Measurements from ENCODE around the gene PDE1C. TPM values are rescaled to one million over a fixed set of nuclear protein-coding genes. Genes with fewer than 3 reads are reported as not detected.

The PDE1C gene
- total RNA-seq, 5 donors from 2014 or later (not counting 1 experiment from before 2014, with no cell fraction given): not detected

DNA sequence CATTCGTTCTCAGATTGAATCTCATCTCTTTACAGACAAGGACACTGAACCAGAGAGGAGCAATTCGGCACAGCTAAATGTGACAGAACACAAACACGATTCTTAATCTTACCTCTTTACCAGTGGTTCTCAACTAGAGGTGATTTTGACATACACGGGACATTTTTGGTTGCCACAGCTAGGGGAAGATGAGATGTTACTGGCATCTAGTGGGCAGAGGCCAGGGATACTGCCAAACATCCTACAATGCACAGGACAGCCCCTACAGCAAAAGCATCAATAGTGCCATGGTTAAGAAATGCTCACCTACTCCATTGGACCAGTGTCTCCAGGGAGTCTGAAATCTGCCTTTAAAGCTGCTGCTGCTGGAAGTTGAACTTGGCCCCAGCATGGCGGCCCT is 27.3 kb downstream of the PDE1C start:
- CTCF ChIA-PET: no interaction called here
- no peaks in the 10 kb centered on the region for H3K36me3 ChIP-seq (ENCODE audit: control insufficient read depth in 2 of 2, extremely low read depth in 1 of 2, insufficient read depth in 1 of 2, low read length in 1 of 2)
- DNase-seq (no peak), ATAC-seq (replicated peaks in 1 of 4) (no peak)
- H3K4me3 ChIP-seq (ENCODE audit: control insufficient read depth in 1 of 2, extremely low read depth in 1 of 2, low read length in 1 of 2): no peak overlapping the region
- H3K27ac ChIP-seq (ENCODE audit: low read length): no peak overlapping the region
- Mint-ChIP-seq H3K4me1 (no peaks in the 10 kb centered on the region), H3K27ac (no peak overlapping the region), H3K36me3 (no peaks in the 10 kb centered on the region), H3K27me3 (no peaks in the 10 kb centered on the region), H3K9me3 (peaks cover 0 to 7% (median 0%) of the 10 kb centered on the region in 3 donors), H3K4me3 (no peak overlapping the region)
- 100% methylated on average over 1 of the region's 5 CpGs for WGBS (ENCODE audit: insufficient coverage)
- H3K4me1 ChIP-seq (ENCODE audit: control insufficient read depth in 1 of 2, extremely low read depth in 1 of 2, insufficient read depth in 2 of 2, low read length in 2 of 2): no peaks in the 10 kb centered on the region
- no peaks in the 10 kb centered on the region for H3K27me3 ChIP-seq (replicated peaks in 1 of 2; ENCODE audit: control insufficient read depth in 2 of 2, extremely low read depth in 1 of 2, insufficient read depth in 2 of 2, low read length in 1 of 2)
- POLR2A ChIA-PET: no interaction called here
- no peaks in the 10 kb centered on the region for H3K9me3 ChIP-seq

DNA sequence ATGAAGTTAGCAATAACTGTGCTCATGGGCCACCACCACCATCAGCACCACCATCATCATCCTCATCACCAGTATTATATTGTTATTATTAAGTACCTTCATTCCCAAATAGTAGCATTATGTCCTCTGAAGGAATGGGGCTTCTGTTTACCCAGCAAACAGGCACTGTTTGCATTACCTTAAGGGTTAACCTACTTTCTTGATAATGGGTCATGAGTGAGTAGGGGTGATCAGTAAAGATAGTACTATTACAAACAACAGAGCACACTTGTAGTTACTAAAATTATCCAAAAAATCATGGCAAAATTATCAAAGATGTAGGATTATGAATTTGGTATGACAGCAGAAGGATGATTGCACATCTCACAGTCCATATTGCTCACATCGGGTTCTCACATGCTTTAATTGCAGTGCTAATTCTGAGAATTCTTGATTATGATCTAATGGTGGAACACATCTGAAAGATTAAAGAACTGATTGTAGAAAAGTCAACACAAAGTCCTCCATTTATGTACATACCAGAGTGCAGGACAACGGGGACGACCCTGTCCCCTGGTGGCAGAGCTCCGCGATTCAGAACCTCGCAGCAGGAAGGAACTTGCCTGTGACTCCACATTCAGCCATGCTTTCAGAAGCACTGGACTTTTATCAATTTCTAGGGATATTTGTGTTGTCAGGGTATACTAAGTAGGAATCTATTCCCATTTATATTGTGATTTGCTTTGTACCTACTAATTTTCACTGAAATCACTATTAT is 31.0 kb downstream of the PDE1C start:
- no peaks in the 10 kb centered on the region for H3K4me1 ChIP-seq (ENCODE audit: control insufficient read depth in 1 of 2, extremely low read depth in 1 of 2, insufficient read depth in 2 of 2, low read length in 2 of 2)
- ATAC-seq (replicated peaks in 1 of 4): no peak
- H3K27me3 Mint-ChIP-seq: no peaks in the 10 kb centered on the region
- no peak for DNase-seq
- H3K27ac Mint-ChIP-seq: no peak overlapping the region
- H3K4me3 Mint-ChIP-seq: no peak overlapping the region
- H3K36me3 Mint-ChIP-seq: no peaks in the 10 kb centered on the region
- H3K4me1 Mint-ChIP-seq: no peaks in the 10 kb centered on the region
- no CpG with 5 or more reads among the region's 6 CpGs for WGBS (ENCODE audit: insufficient coverage)
- H3K9me3 Mint-ChIP-seq: peaks cover 0 to 14% (median 0%) of the 10 kb centered on the region in 3 donors
- ChIA-PET POLR2A (no interaction called here), CTCF (no interaction called here)
- no peak overlapping the region for H3K27ac ChIP-seq (ENCODE audit: low read length)
- H3K27me3 ChIP-seq (replicated peaks in 1 of 2; ENCODE audit: control insufficient read depth in 2 of 2, extremely low read depth in 1 of 2, insufficient read depth in 2 of 2, low read length in 1 of 2): no peaks in the 10 kb centered on the region
- H3K36me3 ChIP-seq (ENCODE audit: control insufficient read depth in 2 of 2, extremely low read depth in 1 of 2, insufficient read depth in 1 of 2, low read length in 1 of 2): no peaks in the 10 kb centered on the region
- H3K4me3 ChIP-seq (ENCODE audit: control insufficient read depth in 1 of 2, extremely low read depth in 1 of 2, low read length in 1 of 2): no peak overlapping the region
- no peaks in the 10 kb centered on the region for H3K9me3 ChIP-seq

DNA sequence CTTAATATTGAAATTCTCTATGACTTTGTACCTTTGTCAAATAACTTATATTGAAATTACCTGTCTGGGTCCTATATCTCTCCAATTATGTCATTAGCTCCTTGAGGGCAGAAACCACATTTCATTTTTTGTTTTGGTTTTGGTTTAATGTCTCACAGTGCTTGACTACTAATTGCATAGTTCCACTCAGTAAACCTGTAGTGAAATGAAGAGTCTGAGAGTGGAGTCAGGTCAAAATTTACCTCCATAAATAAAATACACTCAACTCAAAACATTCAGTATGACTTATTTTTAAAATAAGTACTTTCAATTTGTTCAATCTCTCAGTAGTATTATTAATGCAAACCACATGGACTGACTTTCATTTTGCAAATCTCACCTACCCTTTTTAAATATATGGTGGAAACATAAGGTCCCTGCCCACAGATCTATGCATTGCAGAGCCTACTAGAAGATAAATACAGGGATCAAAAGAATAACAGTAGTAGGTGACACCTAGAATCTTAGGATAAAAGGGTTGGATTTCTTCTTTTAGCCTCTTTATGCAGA is 32.5 kb downstream of the PDE1C start:
- Mint-ChIP-seq H3K4me1 (no peaks in the 10 kb centered on the region), H3K36me3 (no peaks in the 10 kb centered on the region), H3K27ac (no peak overlapping the region), H3K9me3 (peaks cover 0 to 12% (median 0%) of the 10 kb centered on the region in 3 donors), H3K27me3 (no peaks in the 10 kb centered on the region), H3K4me3 (no peak overlapping the region)
- H3K27ac ChIP-seq (ENCODE audit: low read length): no peak overlapping the region
- ChIA-PET POLR2A (no interaction called here), CTCF (no interaction called here)
- ATAC-seq (replicated peaks in 1 of 4) (no peak), DNase-seq (no peak)
- H3K9me3 ChIP-seq: no peaks in the 10 kb centered on the region
- H3K4me1 ChIP-seq (ENCODE audit: control insufficient read depth in 1 of 2, extremely low read depth in 1 of 2, insufficient read depth in 2 of 2, low read length in 2 of 2): no peaks in the 10 kb centered on the region
- H3K36me3 ChIP-seq (ENCODE audit: control insufficient read depth in 2 of 2, extremely low read depth in 1 of 2, insufficient read depth in 1 of 2, low read length in 1 of 2): no peaks in the 10 kb centered on the region
- H3K27me3 ChIP-seq (replicated peaks in 1 of 2; ENCODE audit: control insufficient read depth in 2 of 2, extremely low read depth in 1 of 2, insufficient read depth in 2 of 2, low read length in 1 of 2): no peaks in the 10 kb centered on the region
- no peak overlapping the region for H3K4me3 ChIP-seq (ENCODE audit: control insufficient read depth in 1 of 2, extremely low read depth in 1 of 2, low read length in 1 of 2)

DNA sequence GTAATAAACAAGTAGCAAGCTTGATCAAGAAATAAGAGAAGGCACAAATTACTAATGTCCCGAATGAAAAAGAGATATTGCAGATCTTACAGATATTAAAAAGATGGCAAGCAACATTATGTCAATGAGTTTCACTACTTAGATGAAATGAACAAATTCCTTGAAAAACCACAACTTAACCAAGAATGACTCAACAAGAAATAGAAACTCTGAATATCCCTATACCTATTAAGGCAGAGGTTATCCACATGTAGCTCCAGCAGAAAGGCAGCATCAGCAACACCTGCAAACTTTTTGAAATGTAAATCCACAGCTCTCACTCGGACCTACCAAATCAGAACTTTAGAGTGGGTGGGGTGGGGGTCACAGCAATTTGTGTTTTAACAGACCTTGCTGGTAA is 33.6 kb downstream of the PDE1C start:
- ATAC-seq (replicated peaks in 1 of 4): no peak
- no peaks in the 10 kb centered on the region for H3K4me1 Mint-ChIP-seq
- Histone ChIP-seq H3K27ac (ENCODE audit: low read length) (no peak overlapping the region), H3K36me3 (ENCODE audit: control insufficient read depth in 2 of 2, extremely low read depth in 1 of 2, insufficient read depth in 1 of 2, low read length in 1 of 2) (no peaks in the 10 kb centered on the region), H3K4me1 (ENCODE audit: control insufficient read depth in 1 of 2, extremely low read depth in 1 of 2, insufficient read depth in 2 of 2, low read length in 2 of 2) (no peaks in the 10 kb centered on the region), H3K4me3 (ENCODE audit: control insufficient read depth in 1 of 2, extremely low read depth in 1 of 2, low read length in 1 of 2) (no peak overlapping the region), H3K9me3 (no peaks in the 10 kb centered on the region), H3K27me3 (replicated peaks in 1 of 2; ENCODE audit: control insufficient read depth in 2 of 2, extremely low read depth in 1 of 2, insufficient read depth in 2 of 2, low read length in 1 of 2) (no peaks in the 10 kb centered on the region)
- H3K9me3 Mint-ChIP-seq: peaks cover 0 to 12% (median 1%) of the 10 kb centered on the region in 3 donors
- no peak for DNase-seq
- no peaks in the 10 kb centered on the region for H3K27me3 Mint-ChIP-seq
- no peak overlapping the region for H3K4me3 Mint-ChIP-seq
- ChIA-PET POLR2A (no interaction called here), CTCF (no interaction called here)
- no CpG with 5 or more reads among the region's 2 CpGs for WGBS (ENCODE audit: insufficient coverage)
- no peak overlapping the region for H3K27ac Mint-ChIP-seq
- H3K36me3 Mint-ChIP-seq: no peaks in the 10 kb centered on the region

DNA sequence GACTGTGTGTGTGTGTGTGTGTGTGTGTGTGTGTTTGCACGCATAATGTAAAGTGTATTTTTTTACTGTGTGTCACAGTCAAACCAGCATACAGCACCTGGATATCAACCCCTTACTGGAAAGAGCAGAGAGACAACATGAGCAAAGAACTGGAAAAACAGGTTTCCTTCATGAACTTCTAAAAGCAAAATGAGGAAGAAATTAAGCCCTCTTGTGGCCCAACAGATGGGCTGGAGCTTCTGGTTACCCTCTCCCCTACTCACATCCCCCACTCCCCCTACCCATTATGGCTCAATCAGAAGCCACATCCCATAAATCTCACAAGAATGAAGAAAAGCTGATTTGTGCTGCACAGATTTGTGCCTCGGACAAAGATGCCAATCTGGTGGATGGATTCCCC is 36.2 kb downstream of the PDE1C start:
- Histone ChIP-seq H3K9me3 (no peaks in the 10 kb centered on the region), H3K27ac (ENCODE audit: low read length) (no peak overlapping the region), H3K36me3 (ENCODE audit: control insufficient read depth in 2 of 2, extremely low read depth in 1 of 2, insufficient read depth in 1 of 2, low read length in 1 of 2) (no peaks in the 10 kb centered on the region), H3K4me1 (ENCODE audit: control insufficient read depth in 1 of 2, extremely low read depth in 1 of 2, insufficient read depth in 2 of 2, low read length in 2 of 2) (no peaks in the 10 kb centered on the region), H3K4me3 (ENCODE audit: control insufficient read depth in 1 of 2, extremely low read depth in 1 of 2, low read length in 1 of 2) (no peak overlapping the region), H3K27me3 (replicated peaks in 1 of 2; ENCODE audit: control insufficient read depth in 2 of 2, extremely low read depth in 1 of 2, insufficient read depth in 2 of 2, low read length in 1 of 2) (no peaks in the 10 kb centered on the region)
- Mint-ChIP-seq H3K4me3 (no peak overlapping the region), H3K36me3 (no peaks in the 10 kb centered on the region), H3K27me3 (no peaks in the 10 kb centered on the region), H3K4me1 (no peaks in the 10 kb centered on the region), H3K27ac (no peak overlapping the region), H3K9me3 (peaks cover 0 to 12% (median 3%) of the 10 kb centered on the region in 3 donors)
- POLR2A ChIA-PET: no interaction called here
- DNase-seq (no peak), ATAC-seq (replicated peaks in 1 of 4) (no peak)
- no CpG with 5 or more reads among the region's 2 CpGs for WGBS (ENCODE audit: insufficient coverage)
- CTCF ChIA-PET: interaction anchor here in 1 of 2 donors (0.6 kb wide), 1 partner anchor 177 kb away, joined by 5 read pairs; no protein-coding TSS in a partner anchor

DNA sequence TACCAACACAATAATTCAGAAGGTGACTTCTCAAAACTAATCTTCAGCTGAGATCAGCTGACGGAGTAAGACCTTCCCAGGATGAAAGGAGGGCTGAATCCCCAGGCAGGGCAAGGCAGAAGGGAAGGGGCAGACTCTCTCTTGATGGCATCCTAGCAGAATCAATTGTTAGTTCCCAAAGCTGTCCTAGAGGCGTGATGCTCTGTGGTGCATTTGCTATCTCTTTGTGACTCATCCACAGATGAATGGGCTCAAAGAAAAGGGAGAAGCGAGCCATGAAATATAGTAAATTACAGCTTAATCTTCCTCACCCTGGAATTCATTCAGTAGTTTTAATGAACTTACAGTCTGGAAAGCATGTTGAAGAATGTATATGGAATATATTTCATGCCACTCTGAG is 37.2 kb downstream of the PDE1C start:
- H3K4me3 Mint-ChIP-seq: no peak overlapping the region
- H3K27me3 Mint-ChIP-seq: no peaks in the 10 kb centered on the region
- no CpG with 5 or more reads among the region's 3 CpGs for WGBS (ENCODE audit: insufficient coverage)
- H3K27ac ChIP-seq (ENCODE audit: low read length): no peak overlapping the region
- no peak overlapping the region for H3K27ac Mint-ChIP-seq
- DNase-seq (no peak), ATAC-seq (replicated peaks in 1 of 4) (no peak)
- no peaks in the 10 kb centered on the region for H3K9me3 ChIP-seq
- no peaks in the 10 kb centered on the region for H3K27me3 ChIP-seq (replicated peaks in 1 of 2; ENCODE audit: control insufficient read depth in 2 of 2, extremely low read depth in 1 of 2, insufficient read depth in 2 of 2, low read length in 1 of 2)
- H3K4me3 ChIP-seq (ENCODE audit: control insufficient read depth in 1 of 2, extremely low read depth in 1 of 2, low read length in 1 of 2): no peak overlapping the region
- no peaks in the 10 kb centered on the region for H3K4me1 ChIP-seq (ENCODE audit: control insufficient read depth in 1 of 2, extremely low read depth in 1 of 2, insufficient read depth in 2 of 2, low read length in 2 of 2)
- no peaks in the 10 kb centered on the region for H3K4me1 Mint-ChIP-seq
- H3K36me3 Mint-ChIP-seq: no peaks in the 10 kb centered on the region
- peaks cover 0 to 12% (median 3%) of the 10 kb centered on the region in 3 donors for H3K9me3 Mint-ChIP-seq
- ChIA-PET CTCF (no interaction called here), POLR2A (no interaction called here)
- no peaks in the 10 kb centered on the region for H3K36me3 ChIP-seq (ENCODE audit: control insufficient read depth in 2 of 2, extremely low read depth in 1 of 2, insufficient read depth in 1 of 2, low read length in 1 of 2)
